ENCODE measurements around the gene CSGALNACT2. TPM values are rescaled to one million over a fixed set of nuclear protein-coding genes. Genes with fewer than 3 reads are reported as not detected.

Gene CSGALNACT2
- polyA plus RNA-seq, 1 of the 3 experiments (the other 2 are of a cell fraction), result 11.5 TPM

GRCh38 chr10:43201545-43202131, 63.4 kb downstream of the CSGALNACT2 start:
- H3K27ac ChIP-seq (ENCODE audit: low read depth in 2 of 2, low read length in 1 of 2), result no peak overlapping the region
- H3K4me1 ChIP-seq (ENCODE audit: control insufficient read depth in 1 of 2, insufficient read depth in 2 of 2, low read depth in 1 of 2, low read length in 1 of 2), result no peaks in the 10 kb centered on the region; a peak in 1 of 4 replicates
- no peak overlapping the region for H3K4me2 ChIP-seq
- no peaks in the 10 kb centered on the region for H3K36me3 ChIP-seq (replicated peaks in 1 of 2; ENCODE audit: control insufficient read depth in 1 of 2, insufficient read depth in 2 of 2, low read length in 1 of 2)
- no peaks in the 10 kb centered on the region for H4K20me1 ChIP-seq (ENCODE audit: insufficient read depth)
- no peaks in the 10 kb centered on the region for H3K9me3 ChIP-seq
- H3K79me2 ChIP-seq (ENCODE audit: insufficient read depth), result no peaks in the 10 kb centered on the region
- CTCF ChIA-PET, result interaction anchor here (0.8 to 1.4 kb wide), 3 partner anchors 12 to 60 kb away, joined by 3 to 6 read pairs (median 4); no protein-coding TSS in a partner anchor
- H2AFZ ChIP-seq (ENCODE audit: low read depth), result no peak overlapping the region
- H3K27me3 ChIP-seq (ENCODE audit: insufficient read depth), result no peaks in the 10 kb centered on the region
- H3F3A ChIP-seq (replicated peaks; ENCODE audit: insufficient read depth), result no peaks in the 10 kb centered on the region
- no peak overlapping the region for H3K4me3 ChIP-seq (ENCODE audit: low read depth in 2 of 2, low read length in 1 of 2)
- no peaks in the 10 kb centered on the region for H3K9me2 ChIP-seq
- POLR2A ChIA-PET, result no interaction called here
- TF ChIP-seq TAF1 (IDR thresholded peaks at IDR 0.05; ENCODE audit: borderline replicate concordance, low read depth, low read length), result no peak
- WGBS (ENCODE audit: low lambda C conversion rate), result 92% methylated on average over 6 of the region's 11 CpGs
- DNase-seq, result peak; percentile 16
- H3K9ac ChIP-seq, result no peak overlapping the region

- POLR2A ChIA-PET, result no interaction called here
- DNase-seq, result peak; percentile 36
- H3K4me3 ChIP-seq (ENCODE audit: low read depth in 2 of 2, low read length in 1 of 2), result no peak overlapping the region
These were observed 64.0 kb downstream of the CSGALNACT2 start for GRCh38 chr10:43202224-43202656.

More at GRCh38 chr10:43202224-43202656, 64.0 kb downstream of the CSGALNACT2 start:
- CTCF ChIA-PET, result interaction anchor here (1.0 to 1.4 kb wide), 4 partner anchors 13 to 56 kb away, joined by 3 to 6 read pairs (median 4); no protein-coding TSS in a partner anchor
- Histone ChIP-seq H3K9me2 (no peaks in the 10 kb centered on the region), H2AFZ (ENCODE audit: low read depth) (no peak overlapping the region), H3K27me3 (ENCODE audit: insufficient read depth) (no peaks in the 10 kb centered on the region), H3K9me3 (no peaks in the 10 kb centered on the region), H3K9ac (no peak overlapping the region), H3K79me2 (ENCODE audit: insufficient read depth) (no peaks in the 10 kb centered on the region), H3K4me2 (no peak overlapping the region), H3F3A (replicated peaks; ENCODE audit: insufficient read depth) (no peaks in the 10 kb centered on the region), H3K36me3 (replicated peaks in 1 of 2; ENCODE audit: control insufficient read depth in 1 of 2, insufficient read depth in 2 of 2, low read length in 1 of 2) (no peaks in the 10 kb centered on the region), H3K27ac (ENCODE audit: low read depth in 2 of 2, low read length in 1 of 2) (no peak overlapping the region), H4K20me1 (ENCODE audit: insufficient read depth) (no peaks in the 10 kb centered on the region), H3K4me1 (ENCODE audit: control insufficient read depth in 1 of 2, insufficient read depth in 2 of 2, low read depth in 1 of 2, low read length in 1 of 2) (no peaks in the 10 kb centered on the region; a peak in 1 of 4 replicates)
- WGBS (ENCODE audit: low lambda C conversion rate), result 91% methylated on average over 16 of the region's 29 CpGs
- TF ChIP-seq ELF1 (IDR thresholded peaks at IDR 0.05) (no peak), MAX (IDR thresholded peaks at IDR 0.05; ENCODE audit: low read depth) (no peak), USF1 (IDR thresholded peaks at IDR 0.05; ENCODE audit: borderline replicate concordance, low read depth) (no peak), CTCF (IDR thresholded peaks at IDR 0.05) (no peak; the same call in 1 of the 2 replicates), TCF12 (IDR thresholded peaks at IDR 0.05) (no peak), NFIC (IDR thresholded peaks at IDR 0.05; ENCODE audit: borderline replicate concordance) (no peak), RXRA (IDR thresholded peaks at IDR 0.05; ENCODE audit: borderline replicate concordance, low read depth) (no peak), GATA2 (CRISPR knock-in tag; IDR thresholded peaks at IDR 0.05) (no peak)

All from SK-N-SH (cell line).